ENCODE results near the gene NDUFB6. TPM values are rescaled to one million over a fixed set of nuclear protein-coding genes. Genes with fewer than 3 reads are reported as not detected.
"Not testable (repeated sequence)": the region's sequence is repeated elsewhere in the genome, so short reads cannot be mapped to it uniquely, and the experiment has no call there.

NDUFB6 gene
- total RNA-seq, 1 donor from 2014 or later, result 46.8 TPM

- peak; percentile 67 for DNase-seq (ENCODE audit: low spot score)
These were observed 725 bp downstream of the NDUFB6 start for GRCh38 chr9:32571969-32572899.

GRCh38 chr9:32570262-32570661 is 2.7 kb downstream of the NDUFB6 start:
- DNase-seq (ENCODE audit: low spot score), result no peak

- DNase-seq (ENCODE audit: low spot score), result no peak
These were observed 6.2 kb downstream of the NDUFB6 start for GRCh38 chr9:32566770-32567169.

GRCh38 chr9:32565967-32566366 is 7.0 kb downstream of the NDUFB6 start:
- DNase-seq (ENCODE audit: low spot score), result no peak

- no peak for DNase-seq (ENCODE audit: low spot score)
These were observed 14.5 kb downstream of the NDUFB6 start for GRCh38 chr9:32558408-32558934.

GRCh38 chr9:32554591-32554990 is 18.4 kb downstream of the NDUFB6 start:
- no peak for DNase-seq (ENCODE audit: low spot score)

- DNase-seq (ENCODE audit: low spot score), result no peak
These were observed 18.9 kb downstream of the NDUFB6 start for GRCh38 chr9:32554107-32554506.

GRCh38 chr9:32552172-32552872 is 20.6 kb downstream of the NDUFB6 start, which contains the start of the genes SMIM27 and TOPORS:
TSS of gene SMIM27 (plus strand) at chr9:32552327. CDS start at chr9:32552435, 108 bp downstream.
TSS of gene TOPORS (minus strand) at chr9:32552586. CDS start at chr9:32552436, 150 bp downstream.
- peak; percentile 90 for DNase-seq (ENCODE audit: low spot score)

GRCh38 chr9:32551276-32552051 is 21.5 kb downstream of the NDUFB6 start:
- DNase-seq (ENCODE audit: low spot score), result peak; percentile 18

GRCh38 chr9:32550562-32551275 is 22.2 kb downstream of the NDUFB6 start:
- DNase-seq (ENCODE audit: low spot score), result peak; percentile 93

- DNase-seq (ENCODE audit: low spot score), result no peak
These were observed 22.8 kb downstream of the NDUFB6 start for GRCh38 chr9:32550150-32550561.

GRCh38 chr9:32548213-32548612 is 24.7 kb downstream of the NDUFB6 start:
- not testable (repeated sequence) for DNase-seq (ENCODE audit: low spot score)

GRCh38 chr9:32545884-32546283 is 27.1 kb downstream of the NDUFB6 start:
- DNase-seq (ENCODE audit: low spot score), result no peak

GRCh38 chr9:32543047-32543446 is 29.9 kb downstream of the NDUFB6 start:
- DNase-seq (ENCODE audit: low spot score), result no peak

- DNase-seq (ENCODE audit: low spot score), result no peak
These were observed 39.1 kb downstream of the NDUFB6 start for GRCh38 chr9:32533816-32534215.

- DNase-seq (ENCODE audit: low spot score), result no peak
These were observed 39.6 kb downstream of the NDUFB6 start for GRCh38 chr9:32533336-32533735.

- DNase-seq (ENCODE audit: low spot score), result no peak
These were observed 46.3 kb downstream of the NDUFB6 start for GRCh38 chr9:32526707-32527048.

GRCh38 chr9:32526041-32526706 is 46.8 kb downstream of the NDUFB6 start, which contains the start of gene RIGI:
TSS of gene RIGI (minus strand) at chr9:32526196. CDS start at chr9:32526166, 30 bp downstream.
- peak; percentile 93 for DNase-seq (ENCODE audit: low spot score)

GRCh38 chr9:32525709-32526030 is 47.3 kb downstream of the NDUFB6 start:
- DNase-seq (ENCODE audit: low spot score), result no peak

GRCh38 chr9:32524892-32525708 is 47.9 kb downstream of the NDUFB6 start:
- peak; percentile 16 for DNase-seq (ENCODE audit: low spot score)
